Upper lobe of left lung (tissue), 6 donors: Measurements from ENCODE around the gene OMA1. TPM values are rescaled to one million over a fixed set of nuclear protein-coding genes. Genes with fewer than 3 reads are reported as not detected.

Experiments used
- ATAC-seq, 2 donors: fragments of 200-7000 bp; cut with Tn5 transposase; one replicate each; pipeline ENCODE4 v1.9.1; 2022; ENCODE audit warnings: mild to moderate bottlenecking in 2 of 2, moderate library complexity in 2 of 2; ENCODE audit not compliant: low FRiP score in 2 of 2
- DNase-seq, 2 donors: peaks; one replicate each; pipeline ENCODE4 v3.0.0-alpha.2; 2019 to 2020
- H3K27ac ChIP-seq, 4 donors: fragments of 200-600 bp; sonication (generic); one replicate each; pipeline ENCODE4 v1.5.1; 2016 to 2019
- H3K27me3 ChIP-seq, 4 donors: fragments of 200-600 bp; sonication (generic); one replicate each; pipeline ENCODE4 v1.5.1; 2017 to 2019
- H3K36me3 ChIP-seq, 4 donors: fragments of 200-600 bp; sonication (generic); one replicate each; pipeline ENCODE4 v1.5.1; 2016 to 2019
- H3K4me1 ChIP-seq, 4 donors: fragments of 200-600 bp; sonication (generic); one replicate each; pipeline ENCODE4 v1.5.1; 2018 to 2019
- H3K4me3 ChIP-seq, 4 donors: fragments of 200-600 bp; sonication (generic); one replicate each; pipeline ENCODE4 v1.5.1; 2017 to 2019; ENCODE audit warnings: mild to moderate bottlenecking in 2 of 4, moderate library complexity in 1 of 4
- H3K9me3 ChIP-seq, 4 donors: fragments of 200-600 bp; sonication (generic); one replicate each; pipeline ENCODE4 v1.5.1; 2018 to 2019
- CTCF ChIP-seq, 6 experiments: fragments of 450-650 bp in 4 of 6; fragments of 200-600 bp in 2 of 6; sonication (generic) in 2 of 6; IDR thresholded peaks; one replicate each; pipeline ENCODE4 v1.5.1; 2016 to 2019; ENCODE audit warnings: antibody characterized with exemption in 6 of 6
- EP300 ChIP-seq, 4 donors: sonication (generic); formaldehyde crosslinking; IDR thresholded peaks; one replicate each; pipeline ENCODE4 v1.5.1; 2017; ENCODE audit warnings: antibody characterized with exemption in 4 of 4, control low read depth in 2 of 4
- POLR2A ChIP-seq, 4 donors: fragments of 450-650 bp; IDR thresholded peaks; one replicate each; pipeline ENCODE4 v1.5.1; 2016 to 2017; ENCODE audit warnings: antibody characterized with exemption in 4 of 4, mild to moderate bottlenecking in 2 of 4
- POLR2AphosphoS5 ChIP-seq, 2 donors: sonication (generic); formaldehyde crosslinking; IDR thresholded peaks; one replicate each; pipeline ENCODE4 v1.5.1; 2017; ENCODE audit warnings: antibody characterized with exemption in 2 of 2
- WGBS, 2 donors: methylation state at CpG; one replicate each; pipeline ENCODE4 v1.1.5; 2017 to 2018; 5-methylcytosine and 5-hydroxymethylcytosine counted together
- total RNA-seq, 6 donors: library from RNA; depleted of rRNA in 4 of 6; stranded (reverse); fragments of >200 nt in 4 of 6; gene quantifications; one replicate each; pipeline versions ENCODE4 v1.1.0 to v1.2.1, GENCODE V29; 2016 to 2021
- donor health status: DM: no; HTN: no; CAD: no; lungs with moderate emphysema.
- donor health status: DM: no; HTN: yes; CAD: no; lungs with severe emphysema.

OMA1 gene
- total RNA-seq, 6 donors from 2014 or later = 4.7 to 35.9 (median 20.7) TPM

GRCh38 chr1:58465176-58465575 lies 81.3 kb downstream of the OMA1 start:
- no peaks in the 10 kb centered on the region for H3K27me3 ChIP-seq
- 56 to 76% methylated on average over 5 to 6 of the region's 6 CpGs for WGBS, 2 donors
- DNase-seq = no peak
- H3K27ac ChIP-seq = no peak overlapping the region
- no peaks in the 10 kb centered on the region for H3K4me1 ChIP-seq
- no peak overlapping the region for H3K4me3 ChIP-seq
- peak in 1 of 2 donors; percentile 27 for ATAC-seq
- TF ChIP-seq POLR2AphosphoS5 (IDR thresholded peaks at IDR 0.05) (no peak), POLR2A (IDR thresholded peaks at IDR 0.05) (no peak), CTCF (IDR thresholded peaks at IDR 0.05) (no peak), EP300 (IDR thresholded peaks at IDR 0.05) (no peak)
- H3K9me3 ChIP-seq = no peaks in the 10 kb centered on the region
- H3K36me3 ChIP-seq = peaks cover 0 to 3% (median 0%) of the 10 kb centered on the region in 4 donors

GRCh38 chr1:58460469-58460868 lies 86.1 kb downstream of the OMA1 start:
- TF ChIP-seq CTCF (IDR thresholded peaks at IDR 0.05) (no peak), EP300 (IDR thresholded peaks at IDR 0.05) (no peak), POLR2A (IDR thresholded peaks at IDR 0.05) (no peak), POLR2AphosphoS5 (IDR thresholded peaks at IDR 0.05) (no peak)
- Histone ChIP-seq H3K27me3 (no peaks in the 10 kb centered on the region), H3K4me3 (no peak overlapping the region), H3K36me3 (no peaks in the 10 kb centered on the region), H3K9me3 (no peaks in the 10 kb centered on the region), H3K4me1 (no peaks in the 10 kb centered on the region), H3K27ac (no peak overlapping the region)
- DNase-seq = no peak
- WGBS, 2 donors = 54 to 57% methylated on average over 2 of the region's 2 CpGs
- no peak for ATAC-seq

- Histone ChIP-seq H3K4me3 (no peak overlapping the region), H3K27me3 (no peaks in the 10 kb centered on the region), H3K36me3 (no peaks in the 10 kb centered on the region), H3K9me3 (no peaks in the 10 kb centered on the region), H3K4me1 (no peaks in the 10 kb centered on the region), H3K27ac (no peak overlapping the region)
- TF ChIP-seq CTCF (IDR thresholded peaks at IDR 0.05) (no peak), POLR2A (IDR thresholded peaks at IDR 0.05) (no peak), POLR2AphosphoS5 (IDR thresholded peaks at IDR 0.05) (no peak), EP300 (IDR thresholded peaks at IDR 0.05) (no peak)
- no peak for DNase-seq
- no peak for ATAC-seq
- 82 to 87% methylated on average over 1 of the region's 1 CpG for WGBS, 2 donors
Observed at GRCh38 chr1:58459911-58460310, 86.6 kb downstream of the OMA1 start.

GRCh38 chr1:58457023-58457635 lies 89.4 kb downstream of the OMA1 start:
- H3K4me3 ChIP-seq = no peak overlapping the region
- DNase-seq (no peak), ATAC-seq (no peak)
- no peak overlapping the region for H3K27ac ChIP-seq
- no peaks in the 10 kb centered on the region for H3K4me1 ChIP-seq
- H3K27me3 ChIP-seq = no peaks in the 10 kb centered on the region
- no peaks in the 10 kb centered on the region for H3K9me3 ChIP-seq
- TF ChIP-seq EP300 (IDR thresholded peaks at IDR 0.05) (no peak), CTCF (IDR thresholded peaks at IDR 0.05) (no peak), POLR2AphosphoS5 (IDR thresholded peaks at IDR 0.05) (no peak), POLR2A (IDR thresholded peaks at IDR 0.05) (no peak)
- WGBS, 2 donors = 72 to 75% methylated on average over 11 of the region's 11 CpGs
- no peaks in the 10 kb centered on the region for H3K36me3 ChIP-seq

- DNase-seq = no peak
- Histone ChIP-seq H3K9me3 (no peaks in the 10 kb centered on the region), H3K27ac (no peak overlapping the region), H3K4me3 (no peak overlapping the region), H3K36me3 (no peaks in the 10 kb centered on the region), H3K27me3 (no peaks in the 10 kb centered on the region), H3K4me1 (no peaks in the 10 kb centered on the region)
- ATAC-seq = peak in 1 of 2 donors; percentile 18
- TF ChIP-seq POLR2A (IDR thresholded peaks at IDR 0.05) (no peak), CTCF (IDR thresholded peaks at IDR 0.05) (no peak), EP300 (IDR thresholded peaks at IDR 0.05) (no peak), POLR2AphosphoS5 (IDR thresholded peaks at IDR 0.05) (no peak)
- WGBS, 2 donors = 90 to 93% methylated on average over 3 of the region's 3 CpGs
Observed at GRCh38 chr1:58456470-58456869, 90.1 kb downstream of the OMA1 start.
